T-helper 1 cell (primary cell): ENCODE data around the gene CDC42BPA.
A peak's percentile ranks its signal among the peaks of the same experiment; 100 is the strongest.
"Not testable (repeated sequence)": the region's sequence is repeated elsewhere in the genome, so short reads cannot be mapped to it uniquely, and the experiment has no call there.

Source experiments
- DNase-seq, 5 donors: peaks; one replicate each; pipeline ENCODE4 v3.0.0-alpha.2; 2012 to 2020

CDC42BPA gene

GRCh38 chr1:227112538-227112937, 205.8 kb downstream of the CDC42BPA start:
- DNase-seq = no peak

DNA sequence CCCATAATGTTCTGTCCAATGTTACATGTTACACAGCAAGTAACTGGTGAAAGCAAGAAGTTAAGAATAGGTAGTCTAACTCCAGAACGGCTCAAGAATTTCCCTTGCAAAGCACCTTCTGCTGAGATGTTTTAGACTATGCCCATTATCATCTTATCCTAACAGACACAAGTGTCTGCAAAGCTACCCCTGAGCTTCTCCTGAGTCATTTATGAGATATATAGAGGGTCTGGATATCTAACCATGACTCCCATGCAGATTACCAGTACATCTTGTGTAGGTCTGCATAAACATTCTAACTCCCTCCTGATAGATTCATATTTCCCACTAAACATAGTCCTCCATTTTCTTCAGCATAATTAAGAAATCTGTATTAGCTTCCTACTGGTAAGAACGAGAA, 206.5 kb downstream of the CDC42BPA start:
- no peak for DNase-seq

DNA sequence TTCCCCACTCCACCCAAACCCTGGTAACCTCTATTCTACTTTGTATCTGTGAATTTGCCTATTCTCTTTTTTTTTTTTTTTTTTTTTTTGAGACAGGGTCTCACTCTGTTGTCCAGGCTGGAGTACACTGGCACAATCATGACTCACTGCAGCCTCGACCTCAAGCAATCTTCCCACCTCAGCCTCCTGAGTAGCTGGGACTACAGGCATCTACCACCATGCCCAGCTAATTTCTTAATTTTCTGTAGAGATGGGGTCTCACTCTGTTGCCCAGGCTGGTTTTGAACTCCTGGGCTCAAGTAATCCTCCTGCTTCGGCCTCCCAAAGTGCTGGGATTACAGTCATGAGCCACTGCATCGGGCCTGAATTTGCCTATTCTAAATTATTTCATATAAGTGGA, 213.0 kb downstream of the CDC42BPA start:
- DNase-seq = not testable (repeated sequence)

- DNase-seq = no peak
These were observed 216.2 kb downstream of the CDC42BPA start for GRCh38 chr1:227102056-227102455.

GRCh38 chr1:227094249-227094966, 223.9 kb downstream of the CDC42BPA start:
- no peak for DNase-seq

DNA sequence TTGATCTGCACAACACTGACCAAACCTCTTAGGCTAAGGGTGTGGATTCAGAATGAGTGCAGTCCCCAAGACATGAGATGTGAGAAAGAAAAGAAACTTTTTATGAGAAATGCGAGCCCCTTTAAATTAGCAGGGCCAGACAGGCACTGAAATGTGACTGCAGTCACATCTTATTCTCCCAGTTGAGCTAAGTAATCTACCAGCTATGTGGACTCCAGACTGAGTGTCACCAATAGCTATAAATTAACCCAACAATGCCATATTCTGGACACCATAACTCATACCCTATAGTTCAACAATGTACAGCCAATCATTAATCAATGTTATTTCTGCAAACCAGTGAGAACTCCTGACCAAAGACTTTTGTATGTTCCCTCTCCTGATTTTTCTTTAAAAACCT, 225.0 kb downstream of the CDC42BPA start:
- DNase-seq = no peak

DNA sequence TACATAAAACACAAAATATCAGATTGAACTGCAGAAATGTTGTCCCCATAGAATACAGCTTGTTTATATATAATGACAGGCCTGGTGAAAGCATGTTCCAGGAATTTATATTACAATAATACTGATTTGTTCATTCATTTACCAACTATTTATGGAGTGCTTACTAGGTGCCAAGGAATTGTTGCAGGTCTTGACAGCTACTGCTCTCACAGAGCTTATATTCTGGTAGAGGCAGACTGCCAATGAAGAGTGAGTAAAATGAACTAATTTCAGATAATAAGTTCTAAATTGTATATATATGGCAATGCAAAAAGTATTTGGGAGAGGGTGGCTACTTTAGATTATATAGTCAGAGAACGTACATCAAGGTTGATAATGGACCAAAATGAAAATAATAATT, 226.2 kb downstream of the CDC42BPA start:
- DNase-seq = no peak

DNA sequence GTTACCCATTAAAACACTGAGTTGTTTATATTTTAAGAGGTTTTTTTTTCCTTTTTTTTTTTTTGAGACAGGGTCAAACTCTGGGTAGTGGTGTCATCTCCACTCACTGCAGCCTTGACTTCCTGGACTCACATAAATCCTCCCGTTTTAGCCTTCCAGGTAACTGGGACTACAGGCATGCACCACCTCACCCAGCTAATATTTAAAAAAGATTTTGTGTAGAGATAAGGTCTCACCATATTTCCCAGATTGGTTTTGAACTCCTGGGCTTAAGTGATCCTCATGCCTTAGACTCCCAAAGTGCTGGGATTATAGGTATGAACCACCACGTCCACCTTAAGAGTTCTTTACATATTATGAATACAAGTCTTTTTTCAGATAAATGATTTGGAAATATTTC, 231.7 kb downstream of the CDC42BPA start:
- DNase-seq = no peak

GRCh38 chr1:227082999-227083746, 235.1 kb downstream of the CDC42BPA start:
- DNase-seq = no peak

GRCh38 chr1:227077783-227078182, 240.5 kb downstream of the CDC42BPA start:
- no peak for DNase-seq

DNA sequence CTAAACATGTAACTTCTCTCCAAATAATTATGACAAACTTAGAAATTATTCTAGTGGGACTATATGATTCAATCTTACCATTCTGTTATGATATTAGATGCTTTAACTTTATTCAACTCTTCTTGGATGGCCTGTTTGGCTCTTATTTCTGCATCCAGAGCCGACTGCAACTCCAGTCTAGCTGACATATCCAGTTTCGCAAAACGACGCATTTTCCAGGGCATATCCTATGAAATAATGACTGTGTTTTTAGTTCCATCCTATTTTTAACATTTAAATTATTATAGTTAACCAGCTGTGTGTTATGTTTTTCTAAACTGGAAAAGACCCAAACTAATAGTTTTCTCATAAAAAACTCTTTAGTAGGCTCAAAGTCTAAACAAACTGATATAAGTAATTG, 244.5 kb downstream of the CDC42BPA start:
- no peak for DNase-seq

GRCh38 chr1:227072991-227073390, 245.3 kb downstream of the CDC42BPA start:
- peak in 1 of 5 donors; percentile 46 for DNase-seq

GRCh38 chr1:227071895-227072587, 246.3 kb downstream of the CDC42BPA start:
- no peak for DNase-seq

DNA sequence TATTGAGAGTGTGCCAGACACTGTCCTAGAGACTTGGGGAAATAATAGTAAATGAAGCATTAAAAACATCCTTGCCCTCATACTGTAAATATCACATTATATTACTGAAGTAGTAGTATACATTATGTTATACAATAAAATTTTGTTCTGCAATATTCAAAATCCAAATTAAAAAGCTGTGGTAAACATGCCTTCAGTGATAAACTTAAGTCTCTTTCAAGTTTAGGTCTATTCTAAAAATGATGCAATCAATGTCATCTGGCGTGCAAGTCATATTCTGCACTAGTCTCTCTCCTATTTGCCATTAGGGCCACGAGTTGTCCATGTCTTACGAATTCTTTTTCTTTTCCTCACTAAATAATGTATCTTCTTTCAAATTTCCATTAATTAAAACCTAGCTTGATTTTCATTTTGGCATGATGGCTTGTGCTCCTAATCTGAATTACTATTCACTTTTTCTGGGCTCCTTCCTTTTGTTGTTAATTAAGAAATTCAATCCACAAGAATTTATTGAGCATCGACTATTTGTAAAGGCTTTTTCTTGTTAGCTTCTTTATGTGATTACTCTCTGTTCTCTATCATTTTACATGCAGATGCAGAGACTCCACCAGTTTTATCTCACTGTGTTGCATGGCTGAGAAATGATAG, 247.5 kb downstream of the CDC42BPA start:
- DNase-seq = no peak

- DNase-seq = no peak
These were observed 248.8 kb downstream of the CDC42BPA start for GRCh38 chr1:227069490-227069889.

- DNase-seq = no peak
These were observed 249.4 kb downstream of the CDC42BPA start for GRCh38 chr1:227068883-227069282.

DNA sequence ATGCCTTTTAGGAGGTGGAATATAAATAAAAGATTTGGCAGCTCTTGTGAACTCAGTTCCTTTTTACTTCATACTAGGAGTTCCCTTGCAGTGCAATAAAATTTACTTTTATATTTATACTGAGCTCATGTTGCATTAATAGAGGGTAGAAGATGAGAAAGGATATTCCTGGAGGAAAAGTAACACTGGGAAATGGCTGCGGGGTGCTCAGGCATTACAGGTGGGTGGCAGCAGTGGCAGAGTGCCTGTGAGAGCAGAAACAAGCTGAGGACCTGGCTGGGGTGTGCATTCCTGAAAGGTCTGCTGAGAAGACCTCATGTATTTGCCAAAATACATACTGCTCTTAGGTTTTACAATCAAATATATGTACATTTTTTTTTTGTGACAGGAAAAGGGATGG, 251.3 kb downstream of the CDC42BPA start:
- DNase-seq = no peak

DNA sequence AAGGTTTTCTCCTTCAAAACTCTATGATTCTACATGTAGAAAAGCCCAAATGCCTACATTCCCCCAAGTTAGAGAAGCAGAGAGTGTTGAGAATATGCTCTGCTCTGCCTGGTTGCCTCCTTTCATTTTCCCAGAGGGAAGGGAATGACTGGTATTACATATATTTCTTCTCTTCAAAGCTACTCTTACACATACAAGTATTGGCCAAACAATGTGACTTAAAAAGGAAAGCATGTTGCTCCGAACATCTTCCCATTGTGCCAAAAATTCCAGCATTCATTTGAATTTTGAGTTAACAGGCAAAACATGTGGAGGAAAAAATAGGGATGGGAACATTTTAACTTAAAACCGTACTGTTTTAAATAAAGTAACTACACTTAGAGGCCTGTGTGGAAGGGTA, 253.0 kb downstream of the CDC42BPA start:
- DNase-seq = no peak

GRCh38 chr1:227062306-227062705, 256.0 kb downstream of the CDC42BPA start:
- no peak for DNase-seq

- DNase-seq = no peak
These were observed 259.2 kb downstream of the CDC42BPA start for GRCh38 chr1:227059076-227059475.

DNA sequence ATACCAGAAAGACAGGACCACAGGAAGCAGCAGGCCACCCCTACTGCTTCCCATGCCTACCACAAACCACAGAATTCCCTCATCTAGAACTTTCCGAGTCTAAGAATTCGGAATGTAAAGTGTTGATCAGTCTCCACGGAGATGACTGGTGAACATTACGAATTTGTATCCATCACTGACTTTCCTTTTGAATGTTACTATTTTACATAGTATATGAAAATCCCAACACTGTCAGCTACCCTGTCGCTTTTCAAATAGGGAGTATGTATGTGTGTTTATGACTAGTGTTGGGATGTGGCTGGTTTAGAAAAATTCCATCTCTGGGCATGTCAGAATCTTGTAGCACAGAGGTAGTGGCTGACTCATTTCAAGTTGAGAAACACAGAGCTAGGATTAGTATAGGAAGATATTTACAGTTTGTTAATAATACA, 260.0 kb downstream of the CDC42BPA start:
- no peak for DNase-seq

- no peak for DNase-seq
These were observed 269.0 kb downstream of the CDC42BPA start for GRCh38 chr1:227049253-227049652.

DNA sequence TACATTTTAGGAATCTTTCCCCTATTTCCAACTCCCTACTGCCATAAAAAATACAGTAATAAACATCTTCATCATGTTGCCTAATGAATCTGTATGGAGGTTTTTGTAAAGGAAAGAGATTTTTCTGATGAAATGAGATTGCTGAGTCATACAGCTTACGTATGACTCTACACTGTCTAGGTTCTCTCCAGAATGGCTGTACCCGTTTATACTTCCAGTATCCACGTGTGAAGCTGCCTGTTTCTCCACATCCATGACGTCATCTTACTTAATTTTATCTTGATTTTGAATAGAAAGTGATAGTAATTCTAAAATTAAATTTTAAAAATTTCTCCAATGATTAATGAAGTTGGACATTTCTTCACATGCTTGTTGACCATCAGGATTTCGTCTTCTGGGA, 274.5 kb downstream of the CDC42BPA start:
- DNase-seq = peak in 1 of 5 donors; percentile 3
